ENCODE results near the gene ERP29. TPM values are rescaled to one million over a fixed set of nuclear protein-coding genes. Genes with fewer than 3 reads are reported as not detected.

ERP29 gene
- total and polyA plus RNA-seq, 2 of the 13 experiments (the other 11 are each of a cell fraction or from before 2014, with no cell fraction given): 111 to 147 TPM

GRCh38 chr12:112012775-112013600, at the start of gene ERP29, which contains the start of gene TMEM116 (continued):
- TF ChIP-seq TIGD3 (CRISPR knock-in tag; IDR thresholded peaks at IDR 0.05; ENCODE audit: borderline replicate concordance) (peak; percentile 63; the same call in 1 of the 2 replicates), TFDP2 (CRISPR knock-in tag; IDR thresholded peaks at IDR 0.05) (peak; percentile 99), RORA (CRISPR knock-in tag; IDR thresholded peaks at IDR 0.05) (no peak), CBX1 (IDR thresholded peaks at IDR 0.05; ENCODE audit: low read depth) (peak; percentile 24), CBFB (CRISPR knock-in tag; IDR thresholded peaks at IDR 0.05) (no peak; the same call in 1 of the 2 replicates), FOXM1 (CRISPR knock-in tag; IDR thresholded peaks at IDR 0.05) (no peak), ZNF317 (CRISPR knock-in tag; IDR thresholded peaks at IDR 0.05) (peak; percentile 70; the same call in 1 of the 2 replicates), RBFOX2 (IDR thresholded peaks at IDR 0.05; ENCODE audit: low read depth, low read length) (peak; percentile 92; the same call in 1 of the 2 replicates), ZHX2 (IDR thresholded peaks at IDR 0.05; ENCODE audit: low read depth) (peak; percentile 40; the same call in 1 of the 2 replicates), ZHX2 (CRISPR knock-in tag; IDR thresholded peaks at IDR 0.05; ENCODE audit: borderline replicate concordance) (peak; percentile 56; the same call in 1 of the 2 replicates), JARID2 (CRISPR knock-in tag; IDR thresholded peaks at IDR 0.05; ENCODE audit: insufficient replicate concordance) (peak; percentile 52), PPARG (CRISPR knock-in tag; conservative IDR thresholded peaks at IDR 0.05) (peak; percentile 48; the same call in 1 of the 2 replicates), PHB2 (IDR thresholded peaks at IDR 0.05; ENCODE audit: partially characterized antibody) (no peak), ZNF839 (CRISPR knock-in tag; IDR thresholded peaks at IDR 0.05; ENCODE audit: borderline replicate concordance) (no peak; the same call in 1 of the 2 replicates), JUNB (CRISPR knock-in tag; IDR thresholded peaks at IDR 0.05; ENCODE audit: borderline replicate concordance) (0 out of 2 replicates have a peak, but pooled peaks have one; percentile 18), ESRRA (CRISPR knock-in tag; IDR thresholded peaks at IDR 0.05; ENCODE audit: low read depth) (no peak)
- TF ChIP-seq, protein P1, sequence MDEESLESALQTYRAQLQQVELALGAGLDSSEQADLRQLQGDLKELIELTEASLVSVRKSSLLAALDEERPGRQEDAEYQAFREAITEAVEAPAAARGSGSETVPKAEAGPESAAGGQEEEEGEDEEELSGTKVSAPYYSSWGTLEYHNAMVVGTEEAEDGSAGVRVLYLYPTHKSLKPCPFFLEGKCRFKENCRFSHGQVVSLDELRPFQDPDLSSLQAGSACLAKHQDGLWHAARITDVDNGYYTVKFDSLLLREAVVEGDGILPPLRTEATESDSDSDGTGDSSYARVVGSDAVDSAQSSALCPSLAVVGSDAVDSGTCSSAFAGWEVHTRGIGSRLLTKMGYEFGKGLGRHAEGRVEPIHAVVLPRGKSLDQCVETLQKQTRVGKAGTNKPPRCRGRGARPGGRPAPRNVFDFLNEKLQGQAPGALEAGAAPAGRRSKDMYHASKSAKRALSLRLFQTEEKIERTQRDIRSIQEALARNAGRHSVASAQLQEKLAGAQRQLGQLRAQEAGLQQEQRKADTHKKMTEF (CRISPR knock-in tag; IDR thresholded peaks at IDR 0.05): peak; percentile 68
- TF ChIP-seq, protein P2, sequence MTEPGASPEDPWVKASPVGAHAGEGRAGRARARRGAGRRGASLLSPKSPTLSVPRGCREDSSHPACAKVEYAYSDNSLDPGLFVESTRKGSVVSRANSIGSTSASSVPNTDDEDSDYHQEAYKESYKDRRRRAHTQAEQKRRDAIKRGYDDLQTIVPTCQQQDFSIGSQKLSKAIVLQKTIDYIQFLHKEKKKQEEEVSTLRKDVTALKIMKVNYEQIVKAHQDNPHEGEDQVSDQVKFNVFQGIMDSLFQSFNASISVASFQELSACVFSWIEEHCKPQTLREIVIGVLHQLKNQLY (CRISPR knock-in tag; IDR thresholded peaks at IDR 0.05): peak; percentile 95
